GM12892 (cell line): ENCODE data around the gene TCP11.

Experiments
- POLR2A ChIP-seq: IDR thresholded peaks from 2 replicates; pipeline ENCODE4 v1.6.1; 2011; ENCODE audit warnings: low read depth, low read length, control low read depth
- TAF1 ChIP-seq: IDR thresholded peaks from 2 replicates; pipeline ENCODE4 v1.6.1; 2011; ENCODE audit warnings: low read depth, mild to moderate bottlenecking, control low read depth, low read length, borderline replicate concordance

DNA sequence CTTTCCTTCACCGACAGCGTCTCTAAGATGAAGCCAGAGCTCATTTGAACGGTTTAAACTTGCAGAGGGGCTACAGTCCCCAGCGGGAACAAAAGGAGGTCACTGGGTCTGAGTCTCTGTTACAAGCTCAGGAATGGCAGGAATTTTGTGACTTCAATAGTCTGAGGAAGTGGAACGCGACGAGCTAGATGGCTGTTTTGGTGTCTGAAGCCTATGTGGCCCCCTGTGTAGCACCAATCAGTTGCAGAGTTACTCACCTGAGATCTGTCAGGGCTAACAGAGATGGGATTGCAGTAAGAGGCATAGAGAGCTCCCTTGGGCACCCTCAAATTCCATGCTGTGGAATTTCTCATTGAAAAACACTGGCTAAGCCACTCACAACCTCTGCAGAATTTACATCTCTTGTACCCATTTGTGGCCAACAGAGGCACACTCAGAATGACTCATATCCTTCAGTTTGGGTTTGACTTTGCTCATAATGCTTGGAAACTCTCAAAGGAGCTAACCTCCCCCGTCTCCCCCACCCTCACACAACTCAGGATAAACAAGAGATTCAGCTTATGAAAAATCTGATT, 7.1 kb upstream of the TCP11 start:
- TF ChIP-seq POLR2A (no peak), TAF1 (no peak)
